Activated CD4-positive, alpha-beta T cell treated with anti-CD3 and anti-CD28 coated beads, Interleukin-2, amount 50 U/mL, for 1 hour (primary cell): ENCODE measurements around the gene PTPRD.

ENCODE experiments used
- DNase-seq: peaks from one replicate; pipeline ENCODE4 v3.0.0-alpha.2; 2020

Gene PTPRD

DNA sequence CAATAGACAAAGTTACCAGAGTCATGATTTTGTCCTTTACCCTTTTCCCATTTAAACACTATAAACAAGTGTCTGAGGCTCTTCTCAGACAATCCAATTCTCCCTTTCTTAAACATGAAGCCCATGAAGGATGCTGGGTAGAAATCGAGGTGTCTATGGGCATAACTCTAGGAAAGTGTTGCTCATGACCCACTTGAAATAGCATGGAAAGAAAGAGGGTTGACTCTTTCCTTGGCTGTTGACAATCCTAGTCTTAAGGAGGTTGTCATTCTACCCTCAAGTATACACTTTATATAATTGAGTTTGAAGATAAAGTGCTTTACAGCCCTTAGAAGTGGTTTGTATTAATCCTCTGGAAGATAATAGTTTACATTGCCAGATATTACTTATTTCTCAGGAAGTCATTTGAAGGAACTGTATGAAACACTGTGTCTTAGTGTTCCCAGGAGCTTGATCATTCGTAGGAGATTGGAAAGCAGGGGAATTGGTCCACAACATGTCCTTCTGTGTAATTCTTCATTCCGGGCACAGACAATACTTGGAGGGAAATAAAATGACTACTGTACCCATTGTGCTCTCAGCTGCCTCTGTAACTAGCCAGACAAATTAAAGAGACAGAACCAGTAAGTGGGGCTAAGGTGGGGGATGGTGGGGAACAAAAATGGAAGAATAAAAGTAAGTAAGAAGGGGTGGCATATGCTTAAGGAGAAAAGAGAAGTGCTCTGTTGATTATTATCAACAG, 1734.9 kb downstream of the PTPRD start:
- DNase-seq, result no peak

DNA sequence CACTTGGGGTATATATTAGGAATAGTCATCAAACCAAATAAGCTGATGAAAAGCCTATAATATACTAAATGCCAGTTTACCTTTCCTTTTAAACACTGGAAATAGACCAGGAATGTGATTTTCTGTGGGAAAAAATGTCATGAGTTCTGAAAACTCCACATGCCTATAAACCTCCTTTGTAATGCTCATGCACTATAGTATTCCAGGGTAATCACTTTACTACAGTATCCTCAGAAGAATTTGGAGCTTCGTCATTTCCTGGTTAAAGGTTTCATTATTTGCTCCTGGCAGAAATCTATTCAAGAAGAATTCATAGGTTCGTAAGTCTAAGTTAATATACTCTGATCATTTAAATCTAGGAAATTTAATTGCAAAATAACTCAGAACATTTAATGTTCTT, 1736.5 kb downstream of the PTPRD start:
- DNase-seq, result no peak

DNA sequence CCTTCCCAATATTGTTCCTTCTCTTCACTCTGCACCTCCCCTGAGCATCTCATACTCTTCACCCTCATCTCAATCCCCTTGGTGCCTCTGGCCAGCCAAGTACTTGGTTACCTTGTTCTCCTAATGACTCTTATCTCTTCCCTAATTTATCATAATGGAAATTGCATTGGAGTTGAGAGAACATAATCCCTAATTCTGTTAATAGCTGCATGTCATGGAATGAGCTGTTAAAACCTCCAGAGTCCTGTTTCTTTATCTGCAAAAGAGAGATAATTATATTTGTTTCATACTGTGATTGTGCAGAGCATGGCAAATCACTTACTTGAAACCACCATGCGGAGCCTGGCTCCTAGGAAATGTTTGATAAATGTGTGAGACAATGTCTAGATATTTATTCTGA, 1738.3 kb downstream of the PTPRD start:
- no peak for DNase-seq

DNA sequence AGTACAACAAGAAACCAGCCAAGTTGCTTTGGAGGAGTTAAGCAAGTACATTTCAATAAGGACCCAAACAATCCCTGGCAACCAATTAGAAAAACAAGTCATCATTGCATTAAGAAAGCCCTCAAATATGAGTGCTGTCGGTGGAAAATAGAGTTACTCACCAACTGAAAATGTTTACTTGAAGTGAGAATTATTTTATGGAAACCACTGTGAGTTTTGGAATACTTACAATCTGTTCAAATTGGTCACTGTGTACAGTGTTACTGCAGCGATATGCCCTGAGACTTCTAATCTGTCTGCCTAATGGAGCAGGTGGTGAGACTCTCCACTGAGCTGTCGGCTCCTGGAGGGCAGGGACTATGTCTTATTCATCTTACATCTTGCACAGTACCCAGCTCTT, 1740.0 kb downstream of the PTPRD start:
- no peak for DNase-seq

DNA sequence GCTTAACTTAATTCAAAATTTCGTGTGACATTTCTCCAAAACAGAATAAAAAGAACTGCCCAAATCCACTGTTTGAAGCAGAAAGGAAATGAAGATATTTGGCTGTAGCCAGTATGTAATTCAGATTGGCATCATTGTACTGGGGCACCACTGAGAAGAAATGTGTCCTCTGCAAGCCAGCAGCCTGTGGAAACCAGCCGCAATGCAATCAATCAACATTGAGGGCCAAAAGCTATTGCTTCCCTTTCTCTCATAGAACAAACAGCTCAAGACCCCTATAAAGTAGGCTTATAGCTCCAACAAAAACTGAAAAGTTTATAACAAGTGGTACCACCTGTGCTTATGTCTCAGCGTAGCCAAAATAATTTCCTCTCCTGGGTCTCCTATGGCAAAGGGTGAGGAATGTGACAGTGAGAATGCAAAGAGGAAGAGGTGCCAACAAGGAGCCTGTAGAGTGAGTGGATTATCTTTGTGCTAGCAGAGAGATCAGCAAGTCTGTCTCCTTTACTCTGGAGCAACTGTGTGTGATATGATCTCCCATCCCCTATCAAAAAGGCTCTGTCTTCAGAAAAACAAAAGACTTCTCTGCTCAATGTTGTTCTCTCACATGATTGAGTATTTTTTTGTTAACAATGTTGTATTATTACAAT, 1740.9 kb downstream of the PTPRD start:
- DNase-seq, result no peak

DNA sequence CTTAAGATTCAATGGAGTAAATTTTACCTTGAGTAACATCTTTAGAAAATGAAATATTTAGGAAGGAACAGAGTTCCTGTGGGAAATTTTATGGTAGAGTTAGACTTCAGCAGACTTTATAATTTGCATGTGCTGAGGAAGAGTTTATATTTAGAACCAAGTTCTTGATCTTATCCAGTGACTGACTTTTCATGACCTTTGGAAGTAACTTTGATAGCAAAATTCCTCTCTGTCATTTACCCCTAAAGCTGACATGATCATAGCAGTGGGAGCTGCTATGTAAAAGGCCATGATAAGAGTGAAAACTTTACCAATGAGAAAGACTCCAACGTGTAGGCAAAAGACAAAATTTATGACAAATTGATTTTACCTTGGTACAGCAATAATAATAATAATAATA, 1741.4 kb downstream of the PTPRD start:
- DNase-seq, result no peak

DNA sequence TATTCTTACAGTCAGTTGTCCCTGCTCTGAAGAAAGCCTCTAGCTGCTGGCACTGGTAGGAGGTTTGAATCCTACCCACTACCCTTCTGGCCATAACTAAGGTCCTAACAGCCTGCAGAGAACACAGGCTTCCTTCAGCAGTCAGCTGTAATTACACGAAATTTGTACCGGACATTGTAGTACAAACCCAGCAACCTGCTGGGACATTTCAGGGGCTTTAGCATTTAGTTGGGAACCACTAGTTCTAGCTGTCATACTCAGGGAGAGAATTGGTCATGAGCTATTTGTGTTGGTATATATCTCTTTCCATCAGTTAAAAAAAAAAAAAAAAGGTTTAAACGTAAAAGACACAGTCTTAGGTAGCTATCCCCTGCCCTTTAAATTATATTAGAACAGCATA, 1743.0 kb downstream of the PTPRD start:
- no peak for DNase-seq

DNA sequence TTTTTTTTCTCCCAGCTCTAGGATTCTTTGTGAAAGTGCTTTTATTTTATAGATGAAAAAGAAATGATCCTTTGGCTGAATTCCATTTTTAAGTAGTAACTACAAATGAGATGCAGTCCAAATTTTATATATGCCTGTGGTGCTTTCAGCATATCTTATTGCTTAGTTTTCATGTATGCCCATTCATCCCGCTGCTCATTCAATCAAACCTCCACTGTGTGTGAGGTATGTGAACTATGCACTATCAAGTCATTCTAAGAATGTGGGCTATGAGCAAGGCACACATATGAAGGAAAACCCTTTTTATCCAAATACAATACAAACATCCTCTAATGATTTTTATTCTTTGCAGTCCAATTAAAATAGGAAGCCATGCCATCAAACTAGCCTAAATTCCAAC, 1744.2 kb downstream of the PTPRD start:
- DNase-seq, result no peak

DNA sequence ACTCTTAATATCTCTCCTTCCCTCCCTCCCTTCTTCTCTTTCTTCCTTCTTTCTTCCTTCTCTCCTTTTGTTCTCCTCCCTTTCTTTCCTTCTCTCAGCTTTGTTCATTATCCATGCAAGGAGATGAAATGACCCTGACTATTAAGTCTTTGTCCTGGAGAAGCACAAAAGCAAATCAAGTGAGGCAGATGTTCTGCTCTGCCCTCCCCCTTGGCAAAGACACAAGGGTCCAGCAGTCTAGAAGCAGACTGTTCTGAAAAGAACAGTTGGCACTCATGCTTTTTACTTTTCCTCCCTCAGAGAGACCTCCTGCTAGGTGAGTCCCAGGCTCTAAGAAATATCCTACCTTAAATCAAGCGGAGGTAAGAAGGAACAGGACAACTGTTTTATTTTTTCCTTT, 1745.7 kb downstream of the PTPRD start:
- no peak for DNase-seq

DNA sequence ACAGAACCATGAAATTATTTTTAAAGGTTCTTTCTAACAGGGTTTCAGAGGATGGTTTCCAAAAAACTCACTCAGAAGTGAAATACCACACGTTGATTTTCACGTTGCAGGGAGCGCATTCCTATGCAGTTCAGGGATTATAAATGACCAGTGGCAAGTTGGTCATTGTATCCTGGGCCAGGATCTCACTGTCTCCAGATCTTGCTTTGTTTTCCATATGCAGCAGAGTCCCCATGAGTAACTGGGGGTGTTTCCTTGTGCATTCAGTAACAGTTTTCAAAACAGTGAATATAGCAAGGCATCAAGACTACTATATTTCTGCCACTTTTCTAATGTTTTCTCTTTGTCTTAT, 1748.3 kb downstream of the PTPRD start:
- DNase-seq, result no peak

DNA sequence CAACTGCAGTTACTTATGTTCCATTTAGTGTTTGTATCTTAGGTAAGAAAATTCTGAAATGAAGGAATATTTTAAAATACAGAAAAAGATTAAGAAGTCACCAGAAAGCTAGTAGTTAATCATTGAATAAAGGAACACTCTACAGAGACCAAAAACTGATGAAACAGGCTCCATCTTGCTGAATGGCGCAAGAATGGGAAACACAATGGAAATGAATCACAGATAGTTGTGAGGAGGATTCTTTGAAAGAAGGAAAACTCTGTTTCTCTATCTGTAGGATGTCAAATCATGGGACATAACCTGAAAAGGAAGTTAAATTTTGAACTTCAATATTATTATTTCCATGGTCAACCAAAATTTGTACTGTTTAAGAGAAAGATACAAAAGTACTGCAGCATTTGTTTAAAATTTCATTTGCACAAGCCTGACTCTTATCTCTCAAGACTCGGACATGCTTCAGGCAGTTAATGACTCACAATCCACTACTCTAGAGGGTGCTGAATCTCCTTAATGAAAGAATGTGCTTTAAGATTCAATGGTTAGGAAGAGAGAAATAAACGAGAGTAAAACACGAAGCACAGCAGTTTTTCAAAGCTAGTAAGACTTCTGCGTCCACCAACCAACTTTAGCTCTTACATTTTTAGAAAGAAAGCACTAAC, 1748.8 kb downstream of the PTPRD start:
- DNase-seq, result no peak

DNA sequence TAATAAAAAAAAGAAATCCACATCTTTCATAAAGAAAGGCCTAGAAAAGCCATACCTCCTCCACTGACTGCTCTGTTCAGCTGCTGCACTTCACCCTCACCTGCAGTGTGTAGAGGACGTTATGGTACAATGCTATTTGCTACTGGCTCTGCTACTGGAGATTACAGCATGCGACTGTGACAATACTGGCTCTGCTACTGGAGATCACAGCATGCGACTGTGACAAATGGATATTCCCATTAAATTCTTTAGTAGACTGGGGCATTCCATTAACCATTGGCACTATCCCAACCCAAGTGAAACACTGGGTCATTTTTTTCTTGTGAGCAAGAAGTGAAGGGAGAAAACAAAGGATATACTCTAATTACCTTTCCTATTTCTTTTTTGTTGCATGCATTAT, 1749.7 kb downstream of the PTPRD start:
- no peak for DNase-seq

DNA sequence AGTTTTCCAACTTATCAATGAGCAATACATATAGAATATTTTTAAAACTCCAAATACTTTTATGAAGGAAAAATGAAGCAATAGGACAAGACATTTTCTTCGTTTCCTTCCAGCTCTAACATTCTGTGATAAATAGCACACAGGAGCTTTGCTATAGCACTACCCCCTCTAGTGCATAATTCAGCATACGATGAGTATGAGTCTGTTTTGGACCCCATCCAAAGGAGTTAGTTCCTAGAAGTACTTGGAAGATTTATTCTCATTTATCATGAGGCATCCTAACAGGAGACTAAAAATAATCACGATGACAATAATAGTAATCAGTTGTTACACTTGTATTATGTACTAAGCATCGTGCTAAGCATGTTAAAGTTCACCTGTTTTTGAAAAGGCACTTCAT, 1751.9 kb downstream of the PTPRD start:
- DNase-seq, result no peak

DNA sequence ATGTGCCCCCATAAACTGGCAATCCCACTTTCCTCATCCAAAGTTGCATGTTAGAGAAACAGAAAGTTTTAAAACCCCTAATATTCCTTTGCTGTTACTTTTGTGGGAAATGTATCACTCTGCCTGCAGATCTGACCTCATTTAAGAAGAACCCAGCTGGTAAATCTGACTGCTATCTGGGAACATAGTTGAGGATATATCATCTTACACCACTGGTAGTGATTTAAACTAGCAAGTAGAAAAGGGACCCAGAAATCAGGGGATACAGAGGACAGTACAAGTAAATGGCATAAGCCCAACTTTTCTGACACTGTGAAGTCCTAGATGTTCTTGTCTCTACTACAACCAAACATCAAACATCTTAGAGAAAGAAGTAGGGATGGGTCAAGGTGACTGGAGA, 1752.7 kb downstream of the PTPRD start:
- no peak for DNase-seq

DNA sequence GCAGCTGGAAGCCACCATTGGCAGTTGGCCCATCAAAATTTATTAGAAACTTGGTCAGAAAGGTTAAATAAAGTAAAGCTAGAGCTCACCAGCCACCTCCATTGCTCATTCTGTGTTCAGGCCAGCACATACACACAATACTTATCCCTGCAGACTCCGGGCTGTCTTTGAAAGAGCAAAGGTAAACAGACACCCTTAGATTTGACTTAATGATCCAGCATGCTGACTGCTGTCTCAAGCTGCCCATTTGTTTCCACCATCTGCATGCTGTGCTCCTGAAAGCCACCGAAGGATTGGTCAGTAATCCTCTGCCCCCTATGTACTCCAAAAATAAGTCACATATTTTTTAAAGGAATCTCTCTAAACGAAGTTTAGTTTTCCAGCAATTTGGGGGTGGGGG, 1753.4 kb downstream of the PTPRD start:
- no peak for DNase-seq

DNA sequence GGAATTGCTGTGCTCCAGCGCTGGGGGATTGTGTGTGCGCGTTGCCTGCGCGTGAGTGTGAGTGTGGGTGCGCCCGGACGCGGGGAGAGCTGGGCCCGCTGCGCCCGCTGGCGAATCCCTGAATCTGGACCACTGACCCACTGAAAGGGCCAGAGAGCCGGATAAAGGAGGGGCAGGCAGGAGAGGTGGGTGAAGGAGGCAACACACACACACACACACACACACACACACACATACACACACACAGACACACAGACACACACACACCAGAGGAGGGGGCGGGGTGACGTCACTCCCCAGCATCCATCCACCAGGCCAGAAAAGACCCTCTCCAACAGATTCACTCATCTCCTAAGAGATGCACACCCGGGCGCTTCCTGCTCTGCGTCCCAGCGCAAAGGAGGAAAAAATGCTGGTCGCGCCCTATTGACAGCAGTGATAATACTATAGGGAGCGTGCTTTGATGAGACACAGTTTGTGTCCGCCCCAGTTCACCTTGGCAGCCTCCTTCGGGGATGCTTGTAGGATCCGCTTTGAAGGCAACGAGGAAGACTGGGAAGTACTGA, 1754.1 kb downstream of the PTPRD start:
- DNase-seq, result no peak

DNA sequence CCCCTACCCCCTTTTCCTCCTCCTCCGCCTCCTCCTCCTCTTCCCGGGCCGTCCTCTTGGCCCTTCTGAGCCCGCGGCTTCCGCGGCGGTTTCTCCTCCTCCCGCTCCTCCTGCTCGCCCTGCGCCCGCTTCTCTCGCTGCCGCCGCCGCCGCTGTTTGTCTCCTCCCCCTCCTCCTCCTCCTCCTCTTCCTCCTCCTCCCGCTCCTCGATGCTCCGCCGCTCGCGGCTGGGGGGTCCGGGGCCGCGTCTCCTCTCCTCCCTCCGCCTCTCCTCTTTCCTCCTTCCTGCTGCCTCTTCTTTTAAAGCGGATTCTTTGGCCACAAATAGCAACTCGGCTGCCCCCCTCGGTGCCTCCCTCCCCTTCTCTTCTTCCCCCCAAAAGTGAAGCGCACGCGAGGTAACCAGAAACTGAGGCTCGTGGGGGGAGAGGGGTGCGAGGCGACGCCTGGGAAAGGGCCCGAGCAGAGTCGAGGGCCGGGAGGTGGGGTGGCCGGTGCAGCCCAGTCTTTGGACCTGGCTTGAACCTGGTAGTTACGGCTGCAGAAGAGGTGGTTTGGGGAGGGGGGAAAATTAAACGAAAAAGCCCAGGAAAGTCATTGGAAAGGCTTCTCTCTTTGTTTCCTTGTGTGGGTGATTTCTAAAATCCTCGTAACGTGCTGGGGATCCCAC, 1754.7 kb downstream of the PTPRD start:
- DNase-seq, result no peak

DNA sequence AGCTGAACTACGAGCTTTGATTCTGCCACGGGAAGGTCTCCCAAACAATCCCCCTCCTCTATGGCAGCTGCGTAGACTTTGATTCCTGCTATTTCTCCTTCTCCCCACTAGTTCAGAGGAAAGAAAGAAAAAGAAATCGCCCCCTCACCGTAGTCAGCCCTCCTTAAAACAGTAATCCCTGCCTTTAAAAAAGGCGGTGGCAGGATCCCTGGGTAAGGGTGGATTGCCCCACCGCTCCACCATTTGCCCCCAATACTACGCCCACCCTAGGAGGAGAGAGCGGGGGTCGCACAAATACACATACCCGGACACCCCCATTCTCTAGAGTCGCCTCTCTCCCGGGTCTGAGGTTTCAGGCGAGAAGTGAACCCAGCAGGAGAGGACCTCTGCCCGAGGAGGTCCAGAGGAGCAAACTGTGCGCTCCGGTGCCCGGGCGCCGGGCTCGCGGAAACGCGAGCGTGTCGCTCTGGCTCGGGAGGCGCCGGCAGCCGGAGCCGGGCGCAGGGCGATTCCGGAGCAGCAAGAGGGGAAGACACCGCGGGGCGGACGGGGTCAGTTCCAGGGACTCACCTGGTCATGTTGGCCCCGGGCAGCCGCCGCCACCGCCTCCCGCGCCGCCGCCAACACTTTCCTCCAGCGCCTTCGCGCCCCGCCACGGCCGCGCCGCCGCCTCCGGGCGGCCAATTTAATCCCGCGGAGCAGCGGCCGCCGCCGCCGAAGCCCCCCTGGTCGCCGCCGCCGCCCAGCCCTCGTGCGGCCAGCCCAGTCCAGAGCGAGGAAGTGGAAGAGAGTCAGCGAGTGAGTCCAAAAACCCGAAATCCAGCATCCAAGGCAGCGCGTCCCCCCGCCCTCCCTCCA, 1755.5 kb downstream of the PTPRD start:
- DNase-seq, result no peak

DNA sequence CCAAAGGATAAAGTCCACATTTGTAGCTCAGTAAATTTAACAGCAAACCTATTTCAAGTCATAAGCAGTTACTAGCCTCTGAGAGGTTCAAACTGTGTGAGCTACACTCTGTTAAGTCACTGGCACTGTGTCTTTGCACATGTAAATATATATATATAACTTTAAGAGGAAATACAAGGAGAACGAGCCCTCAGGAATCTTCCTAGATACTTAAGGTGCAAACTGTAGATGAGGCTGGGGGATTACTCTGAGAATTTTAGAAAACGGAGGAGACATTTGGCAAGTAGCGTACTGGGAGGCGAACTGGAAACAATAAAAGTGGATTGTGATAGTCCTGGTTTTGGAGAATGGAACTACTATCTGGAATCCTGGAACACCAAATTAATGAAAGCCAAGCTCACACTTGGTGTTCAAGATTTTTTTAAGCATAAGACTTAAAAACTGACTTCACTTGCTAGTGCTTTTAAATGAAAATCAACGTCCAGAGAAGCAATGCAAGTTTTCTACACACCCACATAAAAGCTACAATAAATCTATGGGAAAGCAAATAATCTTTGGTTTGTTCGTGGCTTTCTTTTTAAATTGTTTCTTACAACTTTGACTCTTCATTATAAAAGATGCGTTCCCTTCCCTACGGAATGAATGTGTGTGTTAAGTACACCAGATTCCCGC, 1756.3 kb downstream of the PTPRD start:
- no peak for DNase-seq

DNA sequence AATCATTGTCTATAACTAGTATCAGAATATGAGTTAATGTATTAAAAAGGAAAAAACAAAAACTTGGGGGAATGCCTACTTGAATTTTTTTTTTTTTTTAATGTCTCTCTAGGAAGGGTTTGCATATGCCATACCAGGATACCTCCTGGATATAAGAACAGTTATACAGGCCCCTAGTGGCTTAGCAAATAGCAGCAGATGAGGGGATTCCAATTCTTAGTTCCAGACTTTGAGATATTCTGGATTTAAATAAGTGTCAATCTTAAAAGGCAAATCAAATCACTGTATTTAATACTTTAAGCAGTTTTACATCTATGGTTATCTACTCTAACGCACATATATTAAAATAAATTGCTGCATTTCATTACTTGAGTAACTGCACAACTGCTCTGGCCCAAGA, 1757.8 kb downstream of the PTPRD start:
- no peak for DNase-seq

DNA sequence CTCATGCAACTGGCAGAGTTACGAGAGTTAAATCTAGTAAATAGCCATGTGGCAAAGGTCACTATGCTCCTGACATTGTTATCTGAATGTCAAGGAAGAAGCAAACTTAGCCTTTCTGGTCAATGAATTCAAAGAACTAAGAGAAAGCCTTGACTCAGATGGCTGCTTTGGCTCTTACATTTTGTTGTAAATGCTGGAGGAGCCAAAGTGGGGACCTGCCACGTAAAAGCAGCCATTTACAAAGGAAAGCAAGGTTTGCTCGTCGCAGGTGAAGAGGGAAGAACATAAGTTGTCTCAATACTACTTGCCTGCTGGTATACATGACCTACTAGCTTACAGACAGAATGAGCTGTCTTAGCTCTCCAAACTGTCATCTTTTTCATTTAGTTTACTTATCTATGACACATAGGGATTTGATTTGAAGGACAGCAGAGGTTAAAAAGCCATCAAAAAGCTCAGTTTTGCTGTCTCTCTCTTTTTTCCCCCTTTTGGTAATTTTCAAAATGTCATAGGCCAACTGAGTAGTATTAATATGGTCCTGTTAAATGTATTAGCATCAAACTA, 1760.4 kb downstream of the PTPRD start:
- DNase-seq, result no peak

DNA sequence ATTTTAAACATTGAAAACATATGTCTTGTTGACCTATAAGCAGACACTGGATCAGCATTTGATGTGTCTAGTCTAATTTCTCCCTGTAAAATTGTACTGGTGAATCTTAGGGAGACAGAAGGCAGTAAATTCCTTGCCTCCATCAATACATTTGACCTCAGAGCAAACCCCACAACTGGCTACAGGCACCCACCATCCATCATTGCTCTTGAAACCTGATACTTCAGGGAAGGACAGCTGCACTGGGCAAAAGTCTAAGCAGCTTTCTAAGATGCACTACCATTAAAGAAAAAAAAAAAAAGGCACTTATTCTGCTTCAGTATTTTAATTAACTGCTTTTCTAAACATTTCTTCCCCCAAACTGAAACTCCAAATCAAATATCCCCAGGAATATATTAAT, 1761.9 kb downstream of the PTPRD start:
- no peak for DNase-seq
